Large intestine (tissue), 1 donor: Measurements from ENCODE around the gene IQCC. TPM values are rescaled to one million over a fixed set of nuclear protein-coding genes. Genes with fewer than 3 reads are reported as not detected.

ENCODE experiments used
- polyA plus RNA-seq: library from polyadenylated mRNA; unstranded; fragments of 120-200 nt; gene quantifications from one replicate; pipeline ENCODE4 v1.2.1, GENCODE V29; 2013

The IQCC gene
- polyA plus RNA-seq, 1 donor = 5.5 TPM

Other genes starting within 250 kb of the IQCC start
- 130 TPM for gene KHDRBS1, start 191.8 kb upstream of the IQCC start, polyA plus RNA-seq
- 14.9 TPM for gene TMEM39B, start 132.7 kb upstream of the IQCC start, polyA plus RNA-seq
- gene KPNA6, start 97.6 kb upstream of the IQCC start, polyA plus RNA-seq = 25.3 TPM
- 33.7 TPM for gene TXLNA, start 26.0 kb upstream of the IQCC start, polyA plus RNA-seq
- gene CCDC28B, start 5.1 kb upstream of the IQCC start, polyA plus RNA-seq = 13.3 TPM
- gene DCDC2B, start 3.4 kb downstream of the IQCC start, polyA plus RNA-seq = 0.54 TPM
- gene TMEM234, start 16.7 kb downstream of the IQCC start, polyA plus RNA-seq = 22.0 TPM
- 156 TPM for gene EIF3I, start 16.7 kb downstream of the IQCC start, polyA plus RNA-seq
- gene FAM167B, start 41.6 kb downstream of the IQCC start, polyA plus RNA-seq = 2.8 TPM
- 4.2 TPM for gene LCK, start 45.6 kb downstream of the IQCC start, polyA plus RNA-seq
- 153 TPM for gene HDAC1, start 86.4 kb downstream of the IQCC start, polyA plus RNA-seq
- 139 TPM for gene MARCKSL1, start 130.6 kb downstream of the IQCC start, polyA plus RNA-seq
- gene FAM229A, start 156.8 kb downstream of the IQCC start, polyA plus RNA-seq = 12.2 TPM
- gene TSSK3, start 156.9 kb downstream of the IQCC start, polyA plus RNA-seq = 6.1 TPM
- gene BSDC1, start 188.8 kb downstream of the IQCC start, polyA plus RNA-seq = 57.2 TPM